Measurements from ENCODE around the gene CAMKMT.

CAMKMT gene

GRCh38 chr2:44770221-44771195 is 408.8 kb downstream of the CAMKMT start:
- DNase-seq (ENCODE audit: low read depth, low spot score) = no peak

GRCh38 chr2:44771522-44771921 is 409.8 kb downstream of the CAMKMT start:
- DNase-seq (ENCODE audit: low read depth, low spot score) = no peak

- no peak for DNase-seq (ENCODE audit: low read depth, low spot score)
These were observed 410.4 kb downstream of the CAMKMT start for GRCh38 chr2:44772131-44772530.

- DNase-seq (ENCODE audit: low read depth, low spot score) = no peak
These were observed 411.1 kb downstream of the CAMKMT start for GRCh38 chr2:44772669-44773378.

GRCh38 chr2:44774826-44775492 is 413.2 kb downstream of the CAMKMT start:
- no peak for DNase-seq (ENCODE audit: low read depth, low spot score)

GRCh38 chr2:44777036-44777435 is 415.3 kb downstream of the CAMKMT start:
- DNase-seq (ENCODE audit: low read depth, low spot score) = no peak

GRCh38 chr2:44777537-44777936 is 415.8 kb downstream of the CAMKMT start:
- no peak for DNase-seq (ENCODE audit: low read depth, low spot score)

GRCh38 chr2:44778221-44778654 is 416.5 kb downstream of the CAMKMT start:
- no peak for DNase-seq (ENCODE audit: low read depth, low spot score)

- no peak for DNase-seq (ENCODE audit: low read depth, low spot score)
These were observed 417.1 kb downstream of the CAMKMT start for GRCh38 chr2:44778671-44779476.

GRCh38 chr2:44779793-44780192 is 418.0 kb downstream of the CAMKMT start:
- no peak for DNase-seq (ENCODE audit: low read depth, low spot score)

GRCh38 chr2:44780406-44780805 is 418.7 kb downstream of the CAMKMT start:
- DNase-seq (ENCODE audit: low read depth, low spot score) = no peak

- no peak for DNase-seq (ENCODE audit: low read depth, low spot score)
These were observed 423.7 kb downstream of the CAMKMT start for GRCh38 chr2:44785433-44785832.

- no peak for DNase-seq (ENCODE audit: low read depth, low spot score)
These were observed 424.5 kb downstream of the CAMKMT start for GRCh38 chr2:44786045-44786816.

GRCh38 chr2:44786817-44787214 is 425.1 kb downstream of the CAMKMT start:
- no peak for DNase-seq (ENCODE audit: low read depth, low spot score)

GRCh38 chr2:44787663-44788062 is 425.9 kb downstream of the CAMKMT start:
- no peak for DNase-seq (ENCODE audit: low read depth, low spot score)

- no peak for DNase-seq (ENCODE audit: low read depth, low spot score)
These were observed 427.7 kb downstream of the CAMKMT start for GRCh38 chr2:44789446-44789845.

- no peak for DNase-seq (ENCODE audit: low read depth, low spot score)
These were observed 428.4 kb downstream of the CAMKMT start for GRCh38 chr2:44789971-44790721.

GRCh38 chr2:44793322-44793870 is 431.6 kb downstream of the CAMKMT start:
- peak; percentile 7 for DNase-seq (ENCODE audit: low read depth, low spot score)

- DNase-seq (ENCODE audit: low read depth, low spot score) = no peak
These were observed 435.0 kb downstream of the CAMKMT start for GRCh38 chr2:44796771-44797170.
